ENCODE data around the gene SERINC2. TPM values are rescaled to one million over a fixed set of nuclear protein-coding genes. Genes with fewer than 3 reads are reported as not detected.
"Not testable (repeated sequence)": the region's sequence is repeated elsewhere in the genome, so short reads cannot be mapped to it uniquely, and the experiment has no call there.

Gene SERINC2
- total RNA-seq, 1 donor from 2014 or later, result 32.3 TPM

- DNase-seq, result no peak
- TF ChIP-seq CTCF (IDR thresholded peaks at IDR 0.05), result no peak
- Histone ChIP-seq H3K4me3 (no peak overlapping the region), H3K36me3 (no peaks in the 10 kb centered on the region), H3K9me3 (no peaks in the 10 kb centered on the region), H3K4me1 (no peaks in the 10 kb centered on the region), H3K27ac (no peak overlapping the region), H3K27me3 (ENCODE audit: low read depth) (peaks cover 3% of the 10 kb centered on the region)
- intact Hi-C loops (cut with DNase I), result no loop called here
- no peak for ATAC-seq
Measured at GRCh38 chr1:31380181-31380580, 32.8 kb upstream of the SERINC2 start.

- ATAC-seq, result peak in 1 of 2 donors; percentile 47
- Histone ChIP-seq H3K36me3 (no peaks in the 10 kb centered on the region), H3K27ac (no peak overlapping the region), H3K4me3 (no peak overlapping the region), H3K9me3 (no peaks in the 10 kb centered on the region), H3K4me1 (no peaks in the 10 kb centered on the region), H3K27me3 (ENCODE audit: low read depth) (peaks cover 3% of the 10 kb centered on the region)
- DNase-seq, result no peak
- intact Hi-C loops (cut with DNase I), result no loop called here
- TF ChIP-seq CTCF (IDR thresholded peaks at IDR 0.05), result no peak
Measured at GRCh38 chr1:31381394-31382294, 31.4 kb upstream of the SERINC2 start.

GRCh38 chr1:31382379-31382989 is 30.5 kb upstream of the SERINC2 start:
- TF ChIP-seq CTCF (IDR thresholded peaks at IDR 0.05), result no peak
- no peak for DNase-seq
- Histone ChIP-seq H3K27ac (no peak overlapping the region), H3K4me3 (no peak overlapping the region), H3K4me1 (no peaks in the 10 kb centered on the region), H3K9me3 (no peaks in the 10 kb centered on the region), H3K27me3 (ENCODE audit: low read depth) (peaks cover 3% of the 10 kb centered on the region), H3K36me3 (no peaks in the 10 kb centered on the region)
- ATAC-seq, result no peak
- intact Hi-C loops (cut with DNase I), result no loop called here

DNA sequence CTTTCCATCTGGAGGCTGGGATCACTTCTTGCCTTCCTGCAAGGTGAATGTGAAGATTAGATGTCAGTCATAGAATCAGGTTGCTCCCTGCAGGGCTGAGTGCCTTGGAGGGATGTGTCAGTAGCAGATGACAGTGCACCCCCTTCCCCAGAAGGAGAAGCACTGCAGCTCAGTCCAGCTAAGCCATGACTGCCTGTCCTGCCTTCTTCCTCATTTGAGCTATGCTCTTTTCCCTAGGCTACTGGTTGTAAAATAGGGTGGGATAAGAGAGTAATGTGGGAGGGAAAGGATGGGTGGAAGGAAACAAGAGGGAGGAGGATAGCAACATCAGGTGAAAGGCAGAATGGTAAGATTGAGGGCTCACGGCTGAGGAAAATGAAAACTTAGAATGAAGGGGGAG is 29.0 kb upstream of the SERINC2 start:
- intact Hi-C loops (cut with DNase I), result no loop called here
- H3K9me3 ChIP-seq, result no peaks in the 10 kb centered on the region
- no peaks in the 10 kb centered on the region for H3K4me1 ChIP-seq
- no peaks in the 10 kb centered on the region for H3K36me3 ChIP-seq
- H3K4me3 ChIP-seq, result no peak overlapping the region
- H3K27me3 ChIP-seq (ENCODE audit: low read depth), result peaks cover 3% of the 10 kb centered on the region
- no peak for ATAC-seq
- no peak overlapping the region for H3K27ac ChIP-seq
- TF ChIP-seq CTCF (IDR thresholded peaks at IDR 0.05), result no peak
- DNase-seq, result no peak

DNA sequence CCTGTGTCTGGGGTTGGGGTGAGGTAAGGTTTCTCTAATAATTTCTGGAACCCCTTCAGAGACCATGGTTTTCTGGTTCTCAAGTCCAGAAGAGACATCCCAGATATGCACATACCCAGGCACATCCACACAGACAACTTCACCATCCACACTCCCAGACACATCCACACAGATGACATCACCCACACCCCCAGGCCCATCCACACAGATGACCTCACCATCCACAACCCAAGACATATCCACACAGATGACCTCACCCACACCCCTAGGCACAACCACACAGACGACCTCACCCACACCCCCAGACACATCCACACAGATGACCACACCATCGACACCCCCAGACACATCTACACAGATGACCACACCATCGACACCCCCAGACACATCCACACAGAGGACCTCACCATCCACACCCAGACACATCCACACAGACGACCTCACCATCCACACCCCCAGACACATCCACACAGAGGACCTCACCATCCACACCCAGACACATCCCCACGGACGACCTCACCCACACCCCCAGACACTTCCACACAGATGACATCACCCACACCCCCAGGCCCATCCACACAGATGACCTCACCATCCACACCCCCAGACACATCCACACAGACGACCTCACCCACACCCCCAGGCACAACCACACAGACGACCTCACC is 26.3 kb upstream of the SERINC2 start:
- intact Hi-C loops (cut with DNase I); H3K36me3 ChIP-seq; DNase-seq; H3K27me3 ChIP-seq (ENCODE audit: low read depth); H3K4me1 ChIP-seq; H3K9me3 ChIP-seq; ATAC-seq; H3K27ac ChIP-seq; H3K4me3 ChIP-seq: not testable (repeated sequence)

Data from lower lobe of right lung (tissue), 2 donors.